ENCODE results near the gene C1orf232.

DNA sequence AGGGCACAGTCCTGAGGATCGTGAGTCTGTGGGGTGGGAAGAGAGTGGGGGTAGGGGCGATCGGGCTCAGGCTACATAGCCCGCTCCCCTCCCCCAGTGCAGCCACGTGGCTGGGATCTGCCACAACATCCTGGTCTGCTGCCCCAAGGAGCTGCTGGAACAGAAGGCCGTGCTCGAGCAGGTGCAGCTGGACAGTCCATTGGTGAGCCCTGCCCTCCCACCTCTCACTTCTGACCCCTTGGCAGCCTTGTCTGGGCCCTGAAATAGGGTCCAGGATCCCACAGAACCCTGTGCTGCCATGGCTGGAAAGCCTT lies 13.6 kb upstream of the C1orf232 start:
- TF ChIP-seq, protein P1, sequence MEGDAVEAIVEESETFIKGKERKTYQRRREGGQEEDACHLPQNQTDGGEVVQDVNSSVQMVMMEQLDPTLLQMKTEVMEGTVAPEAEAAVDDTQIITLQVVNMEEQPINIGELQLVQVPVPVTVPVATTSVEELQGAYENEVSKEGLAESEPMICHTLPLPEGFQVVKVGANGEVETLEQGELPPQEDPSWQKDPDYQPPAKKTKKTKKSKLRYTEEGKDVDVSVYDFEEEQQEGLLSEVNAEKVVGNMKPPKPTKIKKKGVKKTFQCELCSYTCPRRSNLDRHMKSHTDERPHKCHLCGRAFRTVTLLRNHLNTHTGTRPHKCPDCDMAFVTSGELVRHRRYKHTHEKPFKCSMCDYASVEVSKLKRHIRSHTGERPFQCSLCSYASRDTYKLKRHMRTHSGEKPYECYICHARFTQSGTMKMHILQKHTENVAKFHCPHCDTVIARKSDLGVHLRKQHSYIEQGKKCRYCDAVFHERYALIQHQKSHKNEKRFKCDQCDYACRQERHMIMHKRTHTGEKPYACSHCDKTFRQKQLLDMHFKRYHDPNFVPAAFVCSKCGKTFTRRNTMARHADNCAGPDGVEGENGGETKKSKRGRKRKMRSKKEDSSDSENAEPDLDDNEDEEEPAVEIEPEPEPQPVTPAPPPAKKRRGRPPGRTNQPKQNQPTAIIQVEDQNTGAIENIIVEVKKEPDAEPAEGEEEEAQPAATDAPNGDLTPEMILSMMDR (IDR thresholded peaks at IDR 0.05) = no peak
- no peak for TF ChIP-seq POLR2A (IDR thresholded peaks at IDR 0.05)
